GM21423 (cell line): ENCODE results near the gene FHL2.

Experiments used
- ATAC-seq: cut with Tn5 transposase; IDR thresholded peaks from one replicate; pipeline ENCODE4 v1.9.1; 2021; ENCODE audit warnings: mild to moderate bottlenecking, moderate library complexity; ENCODE audit not compliant: unreplicated experiment

FHL2 gene

DNA sequence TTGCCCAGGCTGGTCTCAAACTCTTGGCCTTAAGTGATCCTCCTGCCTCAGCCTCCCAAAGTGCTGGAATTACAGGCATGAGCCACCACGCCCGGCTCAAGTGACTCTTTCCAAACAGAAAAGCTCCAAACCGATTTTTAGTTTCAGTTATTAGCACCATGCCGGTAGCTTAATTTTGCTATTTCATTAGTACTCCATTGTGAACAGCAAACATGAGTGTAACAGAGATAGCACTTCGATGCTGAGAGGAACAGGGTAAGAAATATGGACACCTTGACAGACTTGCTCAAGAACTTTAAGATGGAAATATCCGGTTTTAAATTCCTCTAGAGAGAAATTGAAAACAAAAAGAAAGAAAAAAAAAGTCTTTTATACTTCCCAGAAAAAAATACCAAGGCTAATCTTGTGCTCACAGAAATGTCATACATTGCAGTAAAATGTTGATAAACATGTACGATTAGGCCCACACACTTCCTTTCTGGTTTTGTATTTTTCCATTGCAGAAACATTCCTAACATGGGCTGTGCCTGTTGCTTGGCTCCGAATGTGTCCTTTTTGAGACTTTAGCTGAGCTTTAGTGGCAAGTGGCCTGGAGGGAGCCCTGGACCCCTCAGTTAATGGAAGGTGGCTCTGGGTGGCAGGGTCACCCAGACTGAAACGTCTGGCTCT, 18.3 kb downstream of the FHL2 start:
- no peak for ATAC-seq

GRCh38 chr2:105379741-105380186, 19.1 kb downstream of the FHL2 start:
- ATAC-seq = no peak

- ATAC-seq = no peak
These were observed 19.9 kb downstream of the FHL2 start for GRCh38 chr2:105378921-105379383.

- no peak for ATAC-seq
These were observed 20.5 kb downstream of the FHL2 start for GRCh38 chr2:105378276-105378840.

GRCh38 chr2:105377871-105378270, 21.0 kb downstream of the FHL2 start:
- ATAC-seq = no peak

GRCh38 chr2:105376789-105377240, 22.0 kb downstream of the FHL2 start:
- no peak for ATAC-seq

GRCh38 chr2:105376010-105376409, 22.8 kb downstream of the FHL2 start:
- no peak for ATAC-seq

DNA sequence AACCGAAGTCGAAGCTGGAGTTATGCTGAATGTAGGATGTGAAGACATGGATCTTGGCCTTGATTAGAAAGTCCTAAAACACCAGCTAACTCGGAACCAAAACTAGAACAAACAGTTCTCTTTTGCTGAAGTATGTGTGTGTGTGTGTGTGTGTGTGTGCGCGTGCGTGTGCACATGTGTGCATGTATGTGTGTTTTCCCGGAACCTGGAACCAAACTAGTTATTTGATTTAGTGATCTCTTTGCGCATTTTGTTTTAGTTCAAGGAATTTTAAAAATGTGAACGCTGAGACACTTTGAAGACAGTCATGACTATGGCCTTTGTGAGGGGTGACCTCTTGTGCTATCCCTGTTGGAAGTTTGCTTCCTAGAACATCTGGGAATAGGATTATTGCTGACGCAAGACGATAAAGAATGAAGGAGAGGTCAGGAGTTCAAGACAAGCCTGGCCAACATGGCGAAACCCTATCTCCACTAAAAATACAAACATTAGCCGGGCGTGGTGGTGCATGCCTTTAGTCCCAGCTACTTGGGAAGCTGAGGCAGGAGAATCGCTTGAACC, 23.8 kb downstream of the FHL2 start:
- no peak for ATAC-seq

- peak; percentile 67 for ATAC-seq
These were observed 24.9 kb downstream of the FHL2 start for GRCh38 chr2:105373895-105374401.

- no peak for ATAC-seq
These were observed 25.5 kb downstream of the FHL2 start for GRCh38 chr2:105373344-105373781.

GRCh38 chr2:105371810-105372209, 27.0 kb downstream of the FHL2 start:
- ATAC-seq = no peak

DNA sequence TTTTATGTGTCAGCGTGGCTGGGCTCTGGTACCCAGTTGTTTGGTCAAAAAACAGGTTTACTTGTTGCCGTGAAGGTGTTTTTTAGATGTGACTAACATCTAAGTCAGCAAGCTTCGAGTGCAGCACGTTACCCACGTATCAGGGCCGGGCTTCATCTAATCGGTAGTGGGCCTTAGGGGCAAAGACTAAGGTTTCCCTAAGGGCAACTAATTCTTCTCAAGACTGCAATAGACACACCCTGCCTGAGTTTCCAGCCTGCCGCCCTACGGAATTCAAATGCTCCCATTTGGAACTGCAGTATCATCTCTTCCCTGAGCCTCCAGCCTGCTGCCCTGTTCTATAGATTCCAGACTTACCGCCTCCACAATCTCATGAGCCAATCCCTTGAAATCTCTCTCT, 27.7 kb downstream of the FHL2 start:
- ATAC-seq = no peak

- peak; percentile 90 for ATAC-seq
These were observed 28.8 kb downstream of the FHL2 start for GRCh38 chr2:105369777-105370690.

GRCh38 chr2:105368759-105369408, 30.0 kb downstream of the FHL2 start:
- no peak for ATAC-seq

GRCh38 chr2:105365206-105365605, 33.6 kb downstream of the FHL2 start:
- ATAC-seq = no peak

GRCh38 chr2:105364436-105365139, 34.3 kb downstream of the FHL2 start:
- no peak for ATAC-seq

DNA sequence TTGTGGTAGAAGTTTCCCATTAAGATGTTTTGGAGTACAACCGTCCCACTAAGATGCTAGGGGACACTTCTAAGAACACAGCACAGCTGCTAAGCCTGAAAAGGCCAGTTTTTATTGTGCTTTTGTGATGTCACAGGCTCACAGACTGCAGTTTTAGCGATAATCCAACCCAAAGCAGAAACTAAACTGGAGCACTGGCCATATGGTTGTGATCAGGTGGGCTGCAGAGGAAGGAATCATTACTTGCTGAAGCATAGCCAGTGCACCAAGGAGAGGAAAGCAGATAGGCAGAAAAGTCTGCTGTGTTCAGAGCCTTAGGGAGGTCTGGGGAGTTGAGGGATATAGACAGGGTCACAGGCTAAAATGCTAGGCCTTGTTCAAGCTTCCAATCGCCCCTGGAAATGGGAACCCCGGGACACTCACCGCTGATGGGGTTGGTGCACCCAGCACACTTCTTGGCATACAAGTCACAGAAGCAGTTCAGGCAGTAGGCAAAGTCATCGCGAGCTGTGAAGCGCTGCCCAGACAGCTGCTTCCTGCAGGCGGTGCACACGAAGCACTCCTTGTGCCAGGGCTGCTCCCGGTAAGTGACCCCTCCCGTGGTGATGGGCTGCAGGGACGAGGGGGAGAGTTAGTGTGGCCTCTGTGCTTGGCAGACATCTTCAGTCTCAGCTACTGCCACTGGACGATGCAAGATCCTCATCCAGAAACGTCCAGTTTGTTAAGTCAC, 35.8 kb downstream of the FHL2 start:
- ATAC-seq = no peak

DNA sequence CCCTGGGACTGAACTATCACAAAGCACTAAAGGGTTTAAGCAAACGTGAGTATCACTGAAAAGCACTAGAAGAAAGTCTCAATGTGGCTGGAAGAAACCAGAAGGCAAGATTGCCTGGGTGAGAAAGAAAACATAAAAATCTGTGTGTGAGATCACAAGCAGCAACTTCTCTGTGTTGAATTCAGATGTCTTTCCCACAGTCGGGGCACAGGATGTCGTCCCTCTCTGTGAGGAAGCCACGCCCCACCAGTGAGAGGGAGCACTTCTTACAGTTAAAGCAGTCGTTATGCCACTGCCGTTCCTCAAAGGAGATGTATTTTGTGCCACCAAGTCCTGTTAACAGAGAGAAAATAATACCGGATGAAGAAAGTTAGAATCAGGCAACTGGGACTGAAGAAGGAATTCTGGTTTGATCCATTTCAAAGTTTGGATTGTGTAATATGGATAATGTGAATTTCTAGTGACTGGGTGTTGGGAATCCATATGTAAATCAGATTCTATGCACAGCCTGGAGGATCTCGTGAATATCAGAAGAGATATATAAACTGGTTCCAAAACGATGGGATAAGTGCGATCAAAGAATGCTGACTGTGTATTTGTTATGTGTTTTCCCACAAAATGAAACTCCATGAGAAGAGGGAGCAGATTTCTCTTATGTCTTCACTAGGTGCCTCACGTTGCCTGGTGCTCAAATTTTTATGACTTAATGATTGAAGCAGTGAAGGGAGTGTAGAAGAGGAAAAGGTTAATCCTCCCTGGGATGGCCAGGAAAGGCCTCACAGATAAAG, 37.6 kb downstream of the FHL2 start:
- ATAC-seq = no peak
